Stomach (tissue), 9 donors: ENCODE data around the gene CNGA4. TPM values are rescaled to one million over a fixed set of nuclear protein-coding genes. Genes with fewer than 3 reads are reported as not detected.
A peak's percentile ranks its signal among the peaks of the same experiment; 100 is the strongest.

ENCODE experiments used
- DNase-seq, 2 donors: peaks; one replicate each; pipeline versions ENCODE4 v3.0.0 to v3.0.0-alpha.2; 2013 to 2019
- H3K27ac ChIP-seq, 5 donors: fragments of 200-600 bp in 4 of 5; sonication (generic) in 4 of 5; one replicate each; pipeline ENCODE4 v1.5.1; 2013 to 2019; ENCODE audit warnings: mild to moderate bottlenecking in 1 of 5, moderate library complexity in 1 of 5
- H3K27me3 ChIP-seq, 3 donors: fragments of 200-600 bp; sonication (generic); one replicate each; pipeline ENCODE4 v1.5.1; 2017 to 2019; ENCODE audit warnings: mixed run types in 1 of 3
- H3K36me3 ChIP-seq, 4 donors: fragments of 200-600 bp; sonication (generic); 1 replicate in 3 of 4; 2 replicates in 1 of 4; pipeline ENCODE4 v1.5.1; 2016 to 2019
- H3K4me1 ChIP-seq, 4 donors: fragments of 200-600 bp; sonication (generic); one replicate each; pipeline ENCODE4 v1.5.1; 2016 to 2019
- H3K4me3 ChIP-seq, 4 donors: fragments of 200-600 bp; sonication (generic) in 3 of 4; one replicate each; pipeline ENCODE4 v1.5.1; 2016 to 2019; ENCODE audit warnings: mild to moderate bottlenecking in 1 of 4
- H3K9me3 ChIP-seq, 4 donors: fragments of 200-600 bp; sonication (generic); one replicate each; pipeline ENCODE4 v1.5.1; 2016 to 2019
- EP300 ChIP-seq: sonication (generic); formaldehyde crosslinking; IDR thresholded peaks from one replicate; pipeline ENCODE4 v1.6.1; 2017; ENCODE audit warnings: antibody characterized with exemption
- POLR2A ChIP-seq, 4 donors: fragments of 450-650 bp; IDR thresholded peaks; one replicate each; pipeline ENCODE4 v1.6.1; 2016; ENCODE audit warnings: antibody characterized with exemption in 4 of 4, control low read depth in 2 of 4, mild to moderate bottlenecking in 1 of 4, moderate library complexity in 1 of 4
- POLR2AphosphoS5 ChIP-seq, 3 donors: sonication (generic); formaldehyde crosslinking; IDR thresholded peaks; one replicate each; pipeline ENCODE4 v1.6.1; 2016; ENCODE audit warnings: antibody characterized with exemption in 3 of 3
- WGBS, 5 donors: extraction: QIAGEN DNeasy Blood & Tissue Kit in 3 of 5; methylation state at CpG; one replicate each; pipeline versions ENCODE4 v1.1.5 to v1.1.7; 2013 to 2018; 5-methylcytosine and 5-hydroxymethylcytosine counted together
- intact Hi-C: fragments of 100-400 bp; cut with DNase I; formaldehyde crosslinking; loops from one replicate; pipeline ENCODE4 v1.15.1; 2023; ENCODE audit warnings: low total_unique reads
- polyA plus RNA-seq, 3 donors: library from polyadenylated mRNA; stranded (reverse); fragments of 200-250 nt; gene quantifications; one replicate each; pipeline ENCODE4 v1.2.3, GENCODE V29; 2013
- total RNA-seq, 5 donors: library from RNA; depleted of rRNA; stranded (reverse); fragments of >200 nt; gene quantifications; one replicate each; pipeline versions ENCODE4 v1.1.0 to v1.2.3, GENCODE V29; 2014 to 2016
- TF ChIP-seq, protein P1 (sequence below), 7 experiments: fragments of 450-650 bp in 4 of 7; fragments of 200-600 bp in 3 of 7; sonication (generic) in 3 of 7; IDR thresholded peaks; one replicate each; pipeline ENCODE4 v1.5.1; 2016 to 2019; ENCODE audit warnings: antibody characterized with exemption in 7 of 7, control low read depth in 2 of 7, mild to moderate bottlenecking in 1 of 7
- donor health status: healthy with polysubstance abuse.
- donor health status: Bipolar disorder and iron deficiency.
- donor health status: healthy.

Gene CNGA4
- total and polyA plus RNA-seq, 8 donors = 0.08 TPM; not detected in 7

DNA sequence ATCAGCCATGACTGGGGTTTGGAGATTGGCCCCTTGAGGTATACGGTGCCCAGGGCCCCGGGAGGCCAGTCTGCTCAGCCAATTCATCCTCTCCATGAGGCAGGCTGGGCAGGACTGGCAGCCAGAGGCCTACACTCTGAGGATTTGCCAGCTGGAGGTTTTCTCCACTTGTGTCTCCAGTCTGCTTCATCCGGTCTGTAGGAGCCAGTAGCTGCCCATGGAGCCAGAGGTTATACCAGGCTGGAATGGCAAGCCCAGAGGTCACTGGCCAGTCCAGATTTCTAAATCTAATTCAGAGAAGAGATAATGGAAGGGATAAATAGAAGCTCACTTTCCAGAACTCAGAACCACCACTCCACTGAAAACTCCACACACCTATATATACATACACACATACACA is 14.5 kb upstream of the CNGA4 start:
- Histone ChIP-seq H3K27me3 (no peaks in the 10 kb centered on the region), H3K27ac (no peak overlapping the region), H3K9me3 (no peaks in the 10 kb centered on the region), H3K4me3 (no peak overlapping the region), H3K36me3 (peaks cover 38 to 52% (median 52%) of the 10 kb centered on the region in 4 donors), H3K4me1 (peaks cover 0 to 43% (median 17%) of the 10 kb centered on the region in 4 donors)
- TF ChIP-seq POLR2AphosphoS5 (IDR thresholded peaks at IDR 0.05) (no peak), EP300 (no peak), POLR2A (IDR thresholded peaks at IDR 0.05) (no peak)
- TF ChIP-seq, protein P1, sequence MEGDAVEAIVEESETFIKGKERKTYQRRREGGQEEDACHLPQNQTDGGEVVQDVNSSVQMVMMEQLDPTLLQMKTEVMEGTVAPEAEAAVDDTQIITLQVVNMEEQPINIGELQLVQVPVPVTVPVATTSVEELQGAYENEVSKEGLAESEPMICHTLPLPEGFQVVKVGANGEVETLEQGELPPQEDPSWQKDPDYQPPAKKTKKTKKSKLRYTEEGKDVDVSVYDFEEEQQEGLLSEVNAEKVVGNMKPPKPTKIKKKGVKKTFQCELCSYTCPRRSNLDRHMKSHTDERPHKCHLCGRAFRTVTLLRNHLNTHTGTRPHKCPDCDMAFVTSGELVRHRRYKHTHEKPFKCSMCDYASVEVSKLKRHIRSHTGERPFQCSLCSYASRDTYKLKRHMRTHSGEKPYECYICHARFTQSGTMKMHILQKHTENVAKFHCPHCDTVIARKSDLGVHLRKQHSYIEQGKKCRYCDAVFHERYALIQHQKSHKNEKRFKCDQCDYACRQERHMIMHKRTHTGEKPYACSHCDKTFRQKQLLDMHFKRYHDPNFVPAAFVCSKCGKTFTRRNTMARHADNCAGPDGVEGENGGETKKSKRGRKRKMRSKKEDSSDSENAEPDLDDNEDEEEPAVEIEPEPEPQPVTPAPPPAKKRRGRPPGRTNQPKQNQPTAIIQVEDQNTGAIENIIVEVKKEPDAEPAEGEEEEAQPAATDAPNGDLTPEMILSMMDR (IDR thresholded peaks at IDR 0.05) = no peak
- WGBS, 5 donors = 94 to 100% (median 96%) methylated on average over 3 of the region's 3 CpGs
- no peak for DNase-seq
- intact Hi-C loops = no loop called here

DNA sequence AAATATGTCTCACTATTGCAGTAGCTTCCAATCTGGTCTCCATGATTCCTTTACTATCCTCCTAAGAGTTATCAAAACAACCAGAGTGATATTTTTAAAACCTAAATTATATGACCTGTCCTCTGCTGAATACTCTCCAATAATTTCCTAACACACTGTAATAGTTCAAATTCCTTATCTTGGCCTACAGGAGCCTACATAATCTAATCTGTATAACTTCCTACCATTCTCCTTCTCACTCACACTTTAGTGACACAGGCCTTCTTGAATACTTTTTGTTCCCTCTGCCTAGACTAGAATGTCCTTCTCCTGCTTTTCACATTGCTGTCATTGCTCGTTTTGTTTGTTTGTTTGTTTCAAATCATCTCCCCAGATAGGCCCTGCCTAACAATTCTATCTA is 13.9 kb upstream of the CNGA4 start:
- H3K27ac ChIP-seq = no peak overlapping the region
- TF ChIP-seq, protein P1 (IDR thresholded peaks at IDR 0.05) = no peak
- TF ChIP-seq EP300 (no peak), POLR2A (IDR thresholded peaks at IDR 0.05) (no peak), POLR2AphosphoS5 (IDR thresholded peaks at IDR 0.05) (no peak)
- 20 to 58% (median 36%) methylated on average over 1 of the region's 1 CpG for WGBS, 5 donors
- H3K36me3 ChIP-seq = peaks cover 37 to 46% (median 46%) of the 10 kb centered on the region in 4 donors
- H3K9me3 ChIP-seq = no peaks in the 10 kb centered on the region
- no peak for DNase-seq
- H3K27me3 ChIP-seq = no peaks in the 10 kb centered on the region
- H3K4me3 ChIP-seq = no peak overlapping the region
- peaks cover under 1 to 43% (median 21%) of the 10 kb centered on the region in 4 donors for H3K4me1 ChIP-seq
- intact Hi-C loops = no loop called here

DNA sequence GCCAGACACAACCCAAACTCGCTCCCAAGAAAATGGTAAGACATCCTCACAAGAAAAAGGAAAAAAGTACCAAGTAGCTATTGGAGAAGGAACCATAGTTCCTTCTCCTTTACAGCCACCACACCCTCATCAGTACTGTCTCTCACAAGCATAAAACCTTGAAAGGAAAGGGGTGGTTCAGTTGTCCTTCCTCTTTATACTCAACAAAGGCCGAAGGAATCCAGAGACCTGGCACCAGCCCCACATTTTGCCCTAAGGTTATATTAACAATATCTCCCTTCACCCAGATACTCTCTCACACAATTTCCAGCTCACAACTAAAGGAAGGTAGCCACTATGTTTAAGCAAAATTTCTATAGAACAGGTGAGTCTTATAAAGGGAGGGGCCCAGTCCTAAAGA is 13.0 kb upstream of the CNGA4 start:
- WGBS, 5 donors = 55 to 65% (median 61%) methylated on average over 2 of the region's 2 CpGs
- TF ChIP-seq, protein P1 (IDR thresholded peaks at IDR 0.05) = no peak
- DNase-seq = peak in 1 of 2 donors; percentile 15
- Histone ChIP-seq H3K27ac (peak overlapping the region in 1 of 5 donors; percentile 38), H3K36me3 (peaks cover 29 to 37% (median 37%) of the 10 kb centered on the region in 4 donors), H3K4me1 (peaks cover 5 to 50% (median 29%) of the 10 kb centered on the region in 4 donors), H3K4me3 (no peak overlapping the region), H3K9me3 (no peaks in the 10 kb centered on the region), H3K27me3 (no peaks in the 10 kb centered on the region)
- intact Hi-C loops = no loop called here

DNA sequence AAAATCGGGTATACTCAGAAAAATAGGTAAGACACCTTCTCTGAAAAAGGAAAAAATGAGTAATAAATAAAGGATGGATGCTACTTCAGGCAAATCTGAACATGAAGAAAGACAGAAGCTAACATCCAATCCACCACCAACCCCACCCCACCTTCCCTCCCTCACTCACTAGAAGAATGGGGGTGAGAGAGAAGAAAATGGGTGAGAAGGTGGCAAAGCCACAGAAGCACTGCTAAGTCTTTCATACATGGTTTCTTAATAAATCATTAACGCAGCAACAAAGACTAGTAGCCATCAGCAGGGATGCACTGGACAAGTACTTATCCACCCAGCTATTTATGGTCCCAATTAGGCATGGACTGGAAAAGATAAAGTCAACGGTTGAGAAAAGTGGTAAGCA is 10.4 kb upstream of the CNGA4 start:
- no peaks in the 10 kb centered on the region for H3K27me3 ChIP-seq
- WGBS, 5 donors = 51 to 71% (median 57%) methylated on average over 3 of the region's 3 CpGs
- intact Hi-C loops = no loop called here
- no peak for TF ChIP-seq POLR2AphosphoS5 (IDR thresholded peaks at IDR 0.05)
- TF ChIP-seq, protein P1 (IDR thresholded peaks at IDR 0.05) = no peak
- no peak for TF ChIP-seq POLR2A (IDR thresholded peaks at IDR 0.05)
- TF ChIP-seq EP300 = no peak
- H3K4me1 ChIP-seq = peaks cover 13 to 63% (median 40%) of the 10 kb centered on the region in 4 donors
- no peak overlapping the region for H3K27ac ChIP-seq
- peaks cover 9 to 11% (median 11%) of the 10 kb centered on the region in 4 donors for H3K36me3 ChIP-seq
- H3K9me3 ChIP-seq = no peaks in the 10 kb centered on the region
- no peak overlapping the region for H3K4me3 ChIP-seq
- no peak for DNase-seq
